Smooth muscle cell (in vitro differentiated cells): Measurements from ENCODE around the gene JAKMIP1. TPM values are rescaled to one million over a fixed set of nuclear protein-coding genes. Genes with fewer than 3 reads are reported as not detected.

Experiments used
- DNase-seq: peaks from one replicate; lab custom pipeline; 2025; ENCODE audit not compliant: unreplicated experiment; lab: John Stamatoyannopoulos, UW
- H2AFZ ChIP-seq: fragments of 200-600 bp; sonication (generic); 2 replicates; pipeline ENCODE4 v1.6.0; 2016; ENCODE audit warnings: antibody characterized with exemption, low read depth, mild to moderate bottlenecking
- H3F3A ChIP-seq: fragments of 200-600 bp; sonication (generic); 2 replicates; pipeline ENCODE4 v1.6.0; 2017; ENCODE audit warnings: antibody characterized with exemption, low read depth
- H3K27ac ChIP-seq: fragments of 200-600 bp; sonication (generic); 2 replicates; pipeline ENCODE4 v1.5.1; 2016; ENCODE audit warnings: low read depth, mild to moderate bottlenecking
- H3K27me3 ChIP-seq: fragments of 200-600 bp; sonication (generic); 2 replicates; pipeline ENCODE4 v1.6.1; 2016; ENCODE audit warnings: low read depth, mild to moderate bottlenecking
- H3K36me3 ChIP-seq: fragments of 200-600 bp; sonication (generic); 2 replicates; pipeline ENCODE4 v1.5.1; 2016; ENCODE audit warnings: low read depth
- H3K4me1 ChIP-seq: fragments of 200-600 bp; sonication (generic); 2 replicates; pipeline ENCODE4 v1.5.1; 2016; ENCODE audit warnings: low read depth
- H3K4me2 ChIP-seq: fragments of 200-600 bp; sonication (generic); 2 replicates; pipeline ENCODE4 v1.6.0; 2016; ENCODE audit warnings: mild to moderate bottlenecking
- H3K4me3 ChIP-seq: fragments of 200-600 bp; sonication (generic); 2 replicates; pipeline ENCODE4 v1.5.1; 2016; ENCODE audit warnings: mild to moderate bottlenecking
- H3K79me2 ChIP-seq: fragments of 200-600 bp; sonication (generic); 2 replicates; pipeline ENCODE4 v1.6.0; 2016; ENCODE audit warnings: low read depth, mild to moderate bottlenecking
- H3K9ac ChIP-seq: fragments of 200-600 bp; sonication (generic); 2 replicates; pipeline ENCODE4 v1.6.0; 2016; ENCODE audit warnings: low read depth
- H3K9me3 ChIP-seq: fragments of 200-600 bp; sonication (generic); replicated peaks from 2 replicates; pipeline ENCODE4 v1.5.1; 2016; ENCODE audit warnings: low read depth
- H4K20me1 ChIP-seq: fragments of 200-600 bp; sonication (generic); 2 replicates; pipeline ENCODE4 v1.6.0; 2016; ENCODE audit warnings: low read depth
- CTCF ChIP-seq: fragments of 200-600 bp; sonication (generic); IDR thresholded peaks from 2 replicates; pipeline ENCODE4 v1.5.1; 2017; ENCODE audit warnings: borderline replicate concordance, mild to moderate bottlenecking, antibody characterized with exemption; ENCODE audit not compliant: insufficient read depth, poor library complexity, severe bottlenecking
- WGBS: methylation state at CpG from one replicate; pipeline ENCODE4 v1.1.7; 2016; ENCODE audit warnings: low lambda C conversion rate; 5-methylcytosine and 5-hydroxymethylcytosine counted together
- polyA plus RNA-seq: library from polyadenylated mRNA; unstranded; fragments of >200 nt; fragmentation: Nextera tagmentation; extraction: Ambion mirVana; gene quantifications from 2 replicates; pipeline ENCODE4 v1.2.1, GENCODE V29; 2016
- total RNA-seq: library from RNA; depleted of rRNA; stranded (reverse); fragments of >200 nt; gene quantifications from 2 replicates; pipeline ENCODE4 v1.2.3, GENCODE V29; 2014

JAKMIP1 gene
- total and polyA plus RNA-seq, 2 experiments from 2014 or later, result 0.64 TPM; not detected in 1

GRCh38 chr4:6019316-6020263 lies 180.8 kb downstream of the JAKMIP1 start:
- Histone ChIP-seq H3K27ac (no peak overlapping the region), H3K9ac (no peak overlapping the region), H2AFZ (peak overlapping the region; percentile 28), H3K79me2 (no peaks in the 10 kb centered on the region), H3K4me1 (no peaks in the 10 kb centered on the region), H4K20me1 (no peaks in the 10 kb centered on the region), H3K36me3 (no peaks in the 10 kb centered on the region), H3K4me2 (no peak overlapping the region), H3K4me3 (no peak overlapping the region), H3K9me3 (no peaks in the 10 kb centered on the region), H3K27me3 (peaks cover 7% of the 10 kb centered on the region), H3F3A (no peaks in the 10 kb centered on the region)
- DNase-seq, result no peak
- 36% methylated on average over 22 of the region's 22 CpGs for WGBS
- peak; percentile 86 for TF ChIP-seq CTCF

GRCh38 chr4:6018331-6018730 lies 182.0 kb downstream of the JAKMIP1 start, which contains the start of gene C4orf50:
Gene C4orf50, minus strand, starts transcription at chr4:6018431.
- H3K27ac ChIP-seq, result no peak within 1 kb of the TSS
- H3K27me3 ChIP-seq, result peaks cover 7% of the 10 kb centered on the region
- H2AFZ ChIP-seq, result no peak within 1 kb of the TSS
- no peaks in the 10 kb centered on the region for H3K4me1 ChIP-seq
- no peaks in the 10 kb centered on the region for H3K79me2 ChIP-seq
- TF ChIP-seq CTCF, result no peak
- 87% methylated on average over 8 of the region's 8 CpGs for WGBS
- H3K4me3 ChIP-seq, result no peak within 1 kb of the TSS
- no peak for DNase-seq
- H3K9me3 ChIP-seq, result no peaks in the 10 kb centered on the region
- no peaks in the 10 kb centered on the region for H3F3A ChIP-seq
- H4K20me1 ChIP-seq, result no peaks in the 10 kb centered on the region
- H3K36me3 ChIP-seq, result no peaks in the 10 kb centered on the region
- H3K9ac ChIP-seq, result no peak within 1 kb of the TSS
- no peak within 1 kb of the TSS for H3K4me2 ChIP-seq

GRCh38 chr4:6017800-6018199 lies 182.5 kb downstream of the JAKMIP1 start:
- peaks cover 7% of the 10 kb centered on the region for H3K27me3 ChIP-seq
- H3K4me2 ChIP-seq, result no peak overlapping the region
- no peak for TF ChIP-seq CTCF
- H3F3A ChIP-seq, result no peaks in the 10 kb centered on the region
- no peak for DNase-seq
- 87% methylated on average over 11 of the region's 11 CpGs for WGBS
- H3K9ac ChIP-seq, result no peak overlapping the region
- no peak overlapping the region for H3K4me3 ChIP-seq
- H3K9me3 ChIP-seq, result no peaks in the 10 kb centered on the region
- no peaks in the 10 kb centered on the region for H3K4me1 ChIP-seq
- H2AFZ ChIP-seq, result no peak overlapping the region
- H4K20me1 ChIP-seq, result no peaks in the 10 kb centered on the region
- no peaks in the 10 kb centered on the region for H3K36me3 ChIP-seq
- H3K27ac ChIP-seq, result no peak overlapping the region
- H3K79me2 ChIP-seq, result no peaks in the 10 kb centered on the region

- no peak for TF ChIP-seq CTCF
- 82% methylated on average over 10 of the region's 10 CpGs for whole genome bisulfite sequencing
- Histone ChIP-seq H2AFZ (no peak overlapping the region), H3K4me3 (no peak overlapping the region), H3K4me1 (no peaks in the 10 kb centered on the region), H4K20me1 (no peaks in the 10 kb centered on the region), H3K27me3 (peaks cover 7% of the 10 kb centered on the region), H3K9me3 (no peaks in the 10 kb centered on the region), H3K79me2 (no peaks in the 10 kb centered on the region), H3K4me2 (no peak overlapping the region), H3F3A (no peaks in the 10 kb centered on the region), H3K9ac (no peak overlapping the region), H3K36me3 (no peaks in the 10 kb centered on the region), H3K27ac (no peak overlapping the region)
- no peak for DNase-seq
Observed at GRCh38 chr4:6017030-6017429, 183.3 kb downstream of the JAKMIP1 start.
